ENCODE results near the gene NUDT6.

Gene NUDT6

DNA sequence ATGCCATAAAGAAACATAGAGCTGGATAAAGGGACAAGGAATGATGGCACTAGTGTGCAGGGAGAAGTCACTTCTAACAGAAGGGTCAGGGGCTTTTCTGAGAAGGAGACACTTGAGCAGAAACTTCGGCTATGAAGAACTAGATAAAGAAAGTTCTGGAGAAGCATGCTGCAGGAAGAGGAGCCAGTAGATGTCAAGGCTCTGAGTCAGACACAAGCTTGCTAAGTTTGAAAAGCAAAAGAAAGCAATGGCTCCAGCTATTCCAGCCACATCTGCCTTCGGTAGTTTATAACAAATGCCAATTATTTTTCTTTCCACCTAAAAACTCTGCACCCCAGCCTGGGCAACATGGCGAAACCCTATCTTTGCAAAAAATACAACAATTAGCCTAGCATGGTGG, 7.5 kb downstream of the NUDT6 start:
- DNase-seq: no peak

DNA sequence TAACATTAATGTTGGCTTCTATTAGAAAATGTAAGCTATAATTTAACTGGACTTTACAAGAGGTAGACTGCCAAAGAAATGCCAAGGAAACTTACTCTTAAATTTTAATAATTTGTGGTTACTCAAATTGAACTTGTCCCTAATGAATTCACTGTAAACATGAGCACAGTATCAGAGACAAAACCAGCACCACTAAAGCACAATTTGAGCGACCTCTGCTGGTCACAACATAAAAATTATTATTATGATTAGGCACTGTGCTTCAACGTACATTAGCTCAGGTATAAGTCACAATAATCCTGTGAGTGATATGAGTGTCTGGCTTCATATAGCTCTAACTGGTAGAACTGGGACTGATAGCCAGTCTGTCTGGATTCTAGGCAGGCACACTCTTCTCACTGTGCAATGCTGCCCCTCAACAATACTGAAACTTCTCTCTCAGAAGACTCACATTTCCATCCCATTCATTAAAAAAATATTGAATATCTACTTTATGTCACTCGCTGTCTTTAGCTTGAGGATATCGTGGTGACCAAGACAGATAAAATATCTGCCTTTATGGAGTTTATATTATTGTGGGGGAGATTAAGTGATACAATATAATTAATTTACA, 8.0 kb downstream of the NUDT6 start:
- DNase-seq: no peak

DNA sequence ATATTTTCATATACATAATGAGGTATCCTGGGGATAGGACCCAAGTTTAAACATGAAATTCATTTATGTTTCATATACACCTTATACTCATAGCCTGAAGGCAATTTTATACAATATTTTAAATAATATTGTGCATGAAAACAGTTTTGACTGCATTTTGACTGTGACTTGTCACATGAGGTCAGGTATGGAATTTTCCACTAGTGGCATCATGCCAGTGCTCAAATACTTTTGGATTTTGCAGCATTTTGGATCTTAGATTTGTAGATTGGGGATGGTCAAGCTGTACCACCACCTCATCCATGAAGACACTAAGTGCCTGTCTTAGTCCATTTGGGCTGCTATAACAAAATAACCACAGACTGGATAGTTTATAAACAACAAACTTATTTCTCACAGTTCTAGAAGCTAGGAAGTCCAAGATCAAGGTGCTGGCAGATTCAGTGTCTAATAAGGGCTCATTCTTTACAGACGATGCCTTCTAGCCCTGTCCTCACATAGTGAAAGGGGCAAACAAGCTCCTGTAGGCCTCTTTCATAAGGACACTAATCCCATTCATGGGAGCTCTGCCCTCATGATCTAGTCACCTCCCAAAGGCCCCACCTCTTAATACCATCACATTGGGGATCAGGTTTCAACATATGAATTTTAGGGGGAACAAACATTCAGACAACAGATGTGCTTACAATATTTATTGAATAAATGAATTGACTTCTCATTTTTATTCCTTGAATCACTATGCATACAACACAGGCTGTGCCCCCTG, 9.4 kb downstream of the NUDT6 start:
- DNase-seq: no peak

DNA sequence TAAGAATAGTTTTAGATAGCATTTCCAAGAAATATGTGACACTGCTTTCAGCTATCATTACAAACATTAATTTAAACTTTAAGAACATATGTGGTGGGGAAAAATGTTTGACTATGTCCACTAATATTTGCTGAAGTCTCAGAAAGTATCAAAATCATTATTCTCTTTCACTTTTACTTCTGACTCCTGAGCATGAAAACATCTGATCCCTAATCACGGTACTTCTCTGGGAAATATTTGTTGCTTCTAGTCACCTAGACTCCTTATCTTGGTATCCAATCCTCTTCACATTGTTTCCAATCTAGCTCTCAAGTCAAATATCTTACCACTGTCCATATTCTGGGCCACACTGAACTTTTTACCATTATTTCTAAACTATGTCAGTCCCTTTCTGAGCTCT, 10.8 kb downstream of the NUDT6 start:
- no peak for DNase-seq

DNA sequence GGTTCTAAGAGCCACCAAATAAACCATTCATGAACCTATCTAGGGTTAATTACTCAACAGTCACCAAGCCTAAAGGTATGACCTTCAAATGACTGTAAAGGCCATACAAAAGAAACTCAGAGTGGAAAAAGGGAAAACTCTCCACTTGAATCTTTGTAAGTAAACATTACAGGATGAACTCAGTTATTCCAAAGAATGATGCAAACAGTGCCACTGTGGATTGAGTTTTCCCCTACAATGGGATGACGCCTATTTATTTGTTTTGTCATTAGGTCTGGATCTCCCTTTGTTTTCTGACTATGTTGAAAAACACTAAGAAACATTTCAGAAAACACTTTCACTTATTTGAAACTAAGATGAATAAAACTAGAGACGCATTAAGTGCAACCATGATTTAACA, 12.7 kb downstream of the NUDT6 start:
- DNase-seq: no peak

DNA sequence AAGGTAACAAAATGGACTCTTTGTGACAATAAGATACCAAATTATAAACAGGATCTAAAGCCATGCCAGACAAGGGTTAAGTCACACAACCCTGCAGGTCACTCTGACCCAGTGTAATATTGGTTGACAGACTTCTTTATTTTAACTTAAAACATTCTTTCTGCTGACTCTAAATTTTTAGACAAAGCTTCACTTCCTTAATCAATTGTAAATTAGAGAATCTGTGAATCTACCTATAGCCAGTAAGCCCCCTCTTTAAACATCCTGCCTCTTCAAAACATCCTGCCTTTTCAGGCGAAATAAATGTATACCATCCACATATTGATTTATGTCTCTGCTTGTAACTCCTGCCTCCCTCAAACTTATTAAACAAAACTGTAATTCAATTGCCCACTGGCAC, 14.2 kb downstream of the NUDT6 start:
- no peak for DNase-seq

DNA sequence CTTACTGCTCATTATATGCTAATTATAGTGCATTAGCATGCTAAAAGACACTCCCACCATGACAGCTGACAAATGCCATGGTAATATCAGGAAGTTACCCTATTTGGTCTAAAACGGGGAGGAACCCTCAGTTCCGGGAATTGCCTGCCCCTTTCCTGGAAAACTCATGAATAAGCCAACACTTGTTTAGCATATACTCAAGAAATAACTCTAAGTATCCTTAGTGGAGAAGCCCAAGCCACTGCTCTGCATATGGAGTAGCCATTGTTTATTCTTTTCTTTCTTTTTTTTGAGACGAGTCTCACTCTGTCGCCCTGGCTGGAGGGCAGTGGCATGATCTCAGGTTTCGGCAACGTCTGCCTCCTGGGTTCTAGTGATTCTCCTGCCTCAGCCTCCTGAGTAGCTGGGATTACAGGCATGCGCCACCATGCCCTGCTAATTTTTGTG, 15.5 kb downstream of the NUDT6 start:
- no peak for DNase-seq

DNA sequence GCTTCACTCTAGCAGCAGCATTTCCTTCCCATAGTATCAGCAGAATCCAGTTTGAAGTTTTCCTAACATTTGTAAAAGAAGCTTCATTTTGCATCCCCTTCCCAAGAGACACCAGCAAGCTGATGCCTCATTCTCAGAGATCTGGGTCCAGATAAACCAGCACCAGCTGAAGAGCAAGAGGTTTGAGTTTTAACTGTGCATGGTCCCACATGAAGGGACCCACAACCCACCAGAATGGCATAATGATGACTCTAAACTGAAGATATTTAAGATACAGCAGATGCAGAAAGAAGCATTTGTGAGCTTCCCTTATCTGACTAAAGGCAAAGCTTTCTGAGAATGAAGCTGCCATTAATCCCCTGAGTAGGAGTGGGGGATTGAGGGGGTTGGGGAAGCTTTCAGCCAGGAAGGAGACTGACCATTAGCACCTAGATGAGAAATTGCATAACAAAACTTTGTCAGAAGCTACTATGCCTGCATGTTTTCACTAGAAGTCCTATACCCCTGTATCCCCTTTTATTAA, 18.6 kb downstream of the NUDT6 start:
- DNase-seq: no peak

DNA sequence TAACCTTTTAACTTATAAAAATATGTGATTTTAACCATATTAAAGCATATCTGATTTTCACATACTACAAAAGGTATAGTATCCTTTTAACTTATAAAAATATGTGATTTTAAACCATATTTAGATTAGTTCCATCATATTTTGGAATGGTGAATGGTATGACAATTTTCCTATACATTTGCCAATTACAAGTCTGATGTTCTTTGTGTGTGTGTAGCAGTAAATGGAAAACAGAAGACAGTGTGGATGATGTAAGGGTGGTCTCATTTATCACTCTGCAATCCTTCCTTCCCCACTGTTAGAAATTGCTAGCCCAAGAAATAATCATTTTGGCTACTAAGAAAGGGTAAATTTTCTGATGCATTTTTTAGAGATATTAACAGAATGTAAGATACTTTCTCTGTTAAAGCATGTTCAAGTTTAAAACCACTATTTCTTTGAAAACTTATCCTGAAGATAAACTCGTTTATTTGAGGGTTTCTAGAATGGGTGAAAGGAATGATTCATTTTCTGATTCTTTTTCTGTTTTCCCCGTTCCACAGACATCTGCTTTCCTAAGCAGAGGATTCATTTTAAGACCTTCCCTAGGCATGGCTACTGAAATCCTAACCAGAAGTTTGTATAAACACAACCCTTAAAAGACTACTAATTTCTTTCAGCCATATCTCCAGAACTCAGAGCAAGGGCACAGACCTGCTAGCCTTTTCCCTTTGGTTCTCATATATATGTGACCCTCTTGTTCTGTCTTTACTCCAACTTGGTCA, 21.0 kb downstream of the NUDT6 start:
- no peak for DNase-seq

DNA sequence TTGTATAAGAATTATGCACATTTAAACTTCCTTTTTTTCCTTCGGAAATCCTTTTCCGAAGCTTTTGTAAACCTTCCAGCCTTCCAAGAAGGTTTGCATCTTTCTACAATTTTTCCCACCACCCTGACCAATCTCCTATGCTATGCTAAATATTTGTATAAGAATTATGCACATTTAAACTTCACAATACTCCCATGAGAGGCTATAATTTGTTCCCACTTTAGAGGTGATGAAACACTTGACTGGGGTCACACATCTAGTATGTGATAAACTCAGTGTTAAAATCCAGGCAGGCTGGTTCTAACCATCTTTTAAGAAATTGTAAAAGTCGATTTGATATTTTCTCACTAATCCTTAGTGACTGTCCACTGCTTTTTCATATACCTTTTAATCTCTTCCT, 22.1 kb downstream of the NUDT6 start:
- no peak for DNase-seq

DNA sequence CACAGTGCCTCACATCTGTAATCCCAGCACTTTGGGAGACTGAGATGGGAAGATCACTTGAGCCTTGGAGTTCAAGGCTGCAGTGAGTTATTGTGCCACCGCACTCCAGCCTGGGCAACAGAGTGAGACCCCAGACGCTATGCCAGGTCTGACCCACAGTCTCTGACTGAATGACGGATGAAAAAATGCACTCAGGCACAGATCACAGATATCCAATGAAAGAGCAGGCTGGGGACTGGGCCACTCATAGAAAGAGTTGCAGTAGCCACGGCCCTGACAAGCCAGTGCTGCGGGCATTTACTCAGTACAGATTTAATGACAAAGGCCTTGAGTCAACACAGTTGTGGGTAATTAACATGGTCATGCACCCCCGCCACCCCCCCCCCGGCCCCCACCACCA, 22.7 kb downstream of the NUDT6 start:
- no peak for DNase-seq

DNA sequence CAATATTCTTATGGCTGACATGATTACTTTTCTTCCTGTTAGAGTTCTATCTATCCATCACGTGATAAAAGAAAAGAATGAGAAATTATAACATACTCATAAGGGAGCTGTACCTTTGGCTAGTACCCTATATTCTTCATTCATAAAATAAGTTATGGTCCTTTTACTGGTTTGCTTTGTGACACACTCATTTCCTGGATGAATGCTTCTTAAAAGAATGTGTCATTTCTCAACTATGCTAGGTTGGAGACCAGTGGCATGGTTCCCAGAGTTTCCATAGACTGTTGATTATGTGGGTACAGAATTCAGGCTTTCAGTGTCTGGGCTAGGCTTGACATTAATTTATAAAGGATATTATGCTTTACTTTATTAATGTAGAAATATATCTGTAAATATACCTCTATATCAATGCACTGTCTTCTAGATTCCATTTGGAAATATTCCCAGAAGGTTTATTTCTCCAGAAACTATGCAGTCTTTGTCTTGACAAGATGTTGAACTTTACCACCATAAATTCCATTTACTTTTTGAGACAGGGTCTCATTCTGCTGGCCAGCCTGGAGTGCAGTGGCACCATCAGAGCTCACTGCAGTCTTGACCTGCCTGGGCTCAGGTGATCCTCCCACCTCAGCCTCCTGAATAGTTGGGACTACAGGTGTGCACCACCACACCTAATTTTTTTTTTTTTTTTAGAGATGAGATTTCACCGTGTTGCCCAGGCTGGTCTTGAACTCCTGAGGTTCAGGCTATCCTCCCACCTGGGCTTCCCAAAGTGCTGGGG, 23.8 kb downstream of the NUDT6 start:
- DNase-seq: peak in 3 of 56 donors; percentile 1

DNA sequence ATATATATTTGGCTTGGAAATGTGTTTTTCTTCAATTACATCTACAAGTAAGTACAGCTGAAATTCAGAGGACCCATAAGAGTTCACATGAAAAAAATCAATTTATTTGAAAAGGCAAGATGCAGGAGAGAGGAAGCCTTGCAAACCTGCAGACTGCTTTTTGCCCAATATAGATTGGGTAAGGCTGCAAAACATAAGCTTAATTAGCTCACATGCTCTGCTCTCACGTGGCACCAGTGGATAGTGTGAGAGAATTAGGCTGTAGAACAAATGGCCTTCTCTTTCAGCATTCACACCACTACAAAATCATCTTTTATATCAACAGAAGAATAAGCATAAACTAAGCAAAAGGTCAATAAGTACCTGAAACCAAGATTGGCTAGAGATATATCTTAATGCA, 26.1 kb downstream of the NUDT6 start:
- DNase-seq: no peak

DNA sequence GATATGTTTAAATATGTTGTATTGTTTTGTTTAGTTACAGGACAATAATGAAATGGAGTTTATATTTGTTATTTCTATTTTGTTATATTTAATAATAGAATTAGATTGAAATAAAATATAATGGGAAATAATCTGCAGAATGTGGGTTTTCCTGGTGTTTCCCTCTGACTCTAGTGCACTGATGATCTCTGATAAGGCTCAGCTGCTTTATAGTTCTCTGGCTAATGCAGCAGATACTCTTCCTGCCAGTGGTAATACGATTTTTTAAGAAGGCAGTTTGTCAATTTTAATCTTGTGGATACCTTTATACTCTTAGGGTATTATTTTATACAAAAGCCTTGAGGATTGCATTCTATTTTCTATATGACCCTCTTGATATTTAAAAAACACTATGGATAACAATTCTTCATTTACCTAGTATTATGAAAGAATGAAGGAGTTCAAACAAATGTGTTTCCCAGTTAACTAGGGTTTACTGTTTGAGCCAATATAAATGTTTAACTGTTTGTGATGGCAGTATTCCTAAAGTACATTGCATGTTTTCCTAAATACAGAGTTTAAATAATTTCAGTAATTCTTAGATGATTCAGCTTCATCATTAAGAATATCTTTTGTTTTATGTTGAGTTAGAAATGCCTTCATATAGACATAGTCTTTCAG, 26.9 kb downstream of the NUDT6 start:
- no peak for DNase-seq

DNA sequence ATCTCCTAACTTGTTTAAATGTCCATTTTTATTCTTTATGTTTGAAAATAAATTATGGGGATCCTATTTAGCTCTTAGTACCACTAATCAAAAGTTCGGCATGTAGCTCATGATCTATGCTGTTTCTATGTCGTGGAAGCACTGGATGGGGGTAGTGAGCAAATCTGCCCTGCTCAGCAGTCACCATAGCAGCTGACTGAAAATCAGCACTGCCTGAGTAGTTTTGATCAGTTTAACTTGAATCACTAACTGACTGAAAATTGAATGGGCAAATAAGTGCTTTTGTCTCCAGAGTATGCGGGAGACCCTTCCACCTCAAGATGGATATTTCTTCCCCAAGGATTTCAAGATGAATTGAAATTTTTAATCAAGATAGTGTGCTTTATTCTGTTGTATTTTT, 27.6 kb downstream of the NUDT6 start:
- DNase-seq: no peak

DNA sequence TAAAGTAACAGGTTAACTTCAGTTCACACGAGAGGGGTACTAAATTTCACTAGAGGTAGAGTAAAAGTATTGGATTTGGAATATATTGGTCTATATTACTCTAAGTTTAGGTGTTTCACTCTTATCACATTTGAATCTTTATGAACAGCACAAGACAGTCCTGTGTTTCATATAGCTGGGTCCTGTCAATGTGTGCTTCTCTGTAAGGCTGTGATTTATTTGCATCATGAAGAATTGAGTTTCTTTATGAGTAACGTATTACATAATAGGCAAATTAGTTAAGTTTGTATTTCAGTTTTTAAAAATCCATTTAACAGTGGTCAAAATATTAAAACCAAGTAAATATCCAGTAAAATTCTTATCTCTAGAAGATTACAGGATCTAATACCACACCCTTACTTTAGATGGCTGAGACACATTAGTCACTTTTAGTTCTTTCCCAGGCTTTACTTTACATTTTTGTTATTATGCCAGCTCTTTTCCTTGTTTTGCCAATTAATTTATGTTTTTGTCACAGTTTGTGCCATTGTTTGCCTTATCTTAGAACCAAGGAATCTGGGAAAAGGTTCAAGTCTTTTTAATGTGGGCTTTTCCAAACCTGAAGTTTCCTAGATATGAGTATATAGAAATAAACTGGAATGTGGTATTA, 32.1 kb downstream of the NUDT6 start:
- DNase-seq: no peak

DNA sequence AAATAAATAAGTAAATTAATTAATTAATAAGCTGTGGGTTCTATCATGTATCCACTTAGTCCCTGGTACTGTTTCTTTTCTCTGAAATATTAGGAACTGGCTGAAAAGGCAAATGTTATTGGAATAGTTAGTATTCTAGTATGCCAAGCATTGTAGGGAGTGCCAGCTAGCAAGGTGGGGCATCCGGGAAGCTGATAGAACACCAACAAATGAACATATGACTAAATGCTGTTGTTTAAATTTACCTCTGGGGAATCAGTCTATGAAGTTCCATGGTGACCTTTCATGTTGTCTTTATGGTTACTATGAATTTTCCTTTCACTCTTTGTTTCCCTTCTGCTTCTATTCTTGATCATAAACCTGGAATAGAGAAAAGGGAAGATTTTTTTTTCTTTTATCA, 32.7 kb downstream of the NUDT6 start:
- DNase-seq: no peak

DNA sequence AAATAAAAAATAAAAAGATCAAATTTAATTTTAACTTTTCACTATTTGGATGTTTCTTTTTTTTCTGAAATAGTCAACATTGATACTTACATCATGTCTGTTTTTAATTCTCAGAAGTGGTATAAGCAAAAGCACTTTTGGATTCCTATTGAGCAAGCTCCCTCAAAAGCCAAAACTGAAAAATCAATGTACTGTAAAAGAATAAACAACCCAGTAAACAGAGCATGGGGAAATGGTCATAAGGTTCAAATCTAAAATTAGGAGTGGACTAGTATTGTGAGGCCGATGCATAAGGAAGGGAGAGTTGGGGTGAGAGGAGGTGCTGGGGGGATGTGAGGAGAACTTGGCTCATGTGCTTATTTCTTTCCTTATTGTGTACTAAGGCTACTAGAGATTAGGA, 37.9 kb downstream of the NUDT6 start:
- DNase-seq: no peak

DNA sequence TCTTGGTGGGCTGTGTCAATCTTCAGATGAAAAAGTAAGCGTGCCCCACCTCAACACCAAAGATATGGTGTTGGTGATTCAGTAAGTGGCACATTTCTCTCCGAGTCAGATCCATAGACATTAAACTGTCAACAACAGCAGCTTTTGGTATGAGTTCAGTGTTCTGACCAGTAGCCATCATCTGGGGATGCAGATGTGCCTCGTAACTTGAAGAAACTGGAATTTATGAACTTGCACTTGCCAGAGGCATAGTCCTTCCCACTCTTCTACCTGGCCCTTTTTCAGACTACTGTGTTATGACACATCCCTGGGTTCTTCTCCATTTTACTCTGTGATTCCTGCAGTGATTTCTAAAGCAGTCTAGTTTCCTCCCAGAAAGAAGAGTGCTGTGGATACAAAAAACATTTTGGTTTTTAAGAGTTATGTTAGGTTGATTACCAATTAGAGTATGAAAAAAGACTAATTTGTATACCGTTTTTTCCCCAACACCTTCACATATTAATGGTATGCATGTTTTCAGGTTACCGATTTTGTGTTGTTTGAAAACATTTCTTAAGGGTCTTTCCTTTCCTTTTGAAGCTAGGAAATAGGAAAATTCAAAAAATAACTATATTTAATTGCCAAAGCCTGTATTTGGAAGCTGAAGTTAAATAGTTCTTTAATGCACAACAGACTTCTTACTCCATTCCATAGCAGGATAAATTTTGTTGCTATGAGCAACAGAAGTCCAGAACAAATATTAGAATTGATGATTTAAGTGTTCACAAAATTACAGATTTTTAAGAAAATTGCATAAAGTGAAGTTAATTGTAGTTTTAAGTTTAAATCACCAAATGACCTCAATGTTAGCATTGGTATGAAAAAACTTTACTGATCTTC, 39.3 kb downstream of the NUDT6 start:
- no peak for DNase-seq
